CMK (cell line): ENCODE data around the gene ACOT8.
"Not testable (repeated sequence)": the region's sequence is repeated elsewhere in the genome, so short reads cannot be mapped to it uniquely, and the experiment has no call there.

ENCODE experiments used
- DNase-seq: peaks from one replicate; pipeline ENCODE4 v3.0.0-alpha.2; 2010; ENCODE audit warnings: low read depth

The ACOT8 gene

GRCh38 chr20:45857114-45857881 lies at the start of gene ACOT8, which contains the start of gene ZSWIM3:
TSS of gene ACOT8 (minus strand) at chr20:45857392. CDS start at chr20:45857315, 77 bp downstream.
TSS of gene ZSWIM3 (plus strand) at chr20:45857614. CDS start at chr20:45857826, 212 bp downstream.
- DNase-seq, result peak; percentile 97

GRCh38 chr20:45905505-45906079 lies 48.4 kb upstream of the ACOT8 start:
- DNase-seq, result no peak

GRCh38 chr20:45904583-45905504 lies 47.7 kb upstream of the ACOT8 start:
- DNase-seq, result no peak

GRCh38 chr20:45902199-45902701 lies 45.1 kb upstream of the ACOT8 start:
- DNase-seq, result no peak

GRCh38 chr20:45901332-45901731 lies 44.1 kb upstream of the ACOT8 start:
- DNase-seq, result not testable (repeated sequence)

- DNase-seq, result no peak
Measured at GRCh38 chr20:45899046-45899835, 42.0 kb upstream of the ACOT8 start.

GRCh38 chr20:45898285-45898684 lies 41.1 kb upstream of the ACOT8 start:
- no peak for DNase-seq

GRCh38 chr20:45897692-45898091 lies 40.5 kb upstream of the ACOT8 start:
- no peak for DNase-seq

GRCh38 chr20:45897289-45897688 lies 40.1 kb upstream of the ACOT8 start:
- DNase-seq, result no peak

GRCh38 chr20:45896641-45897161 lies 39.5 kb upstream of the ACOT8 start:
- DNase-seq, result no peak

GRCh38 chr20:45894797-45895196 lies 37.6 kb upstream of the ACOT8 start:
- no peak for DNase-seq

- DNase-seq, result no peak
Measured at GRCh38 chr20:45893831-45894230, 36.6 kb upstream of the ACOT8 start.

- no peak for DNase-seq
Measured at GRCh38 chr20:45892828-45893500, 35.8 kb upstream of the ACOT8 start.

- no peak for DNase-seq
Measured at GRCh38 chr20:45892049-45892825, 35.0 kb upstream of the ACOT8 start.

GRCh38 chr20:45890985-45891983 lies 34.1 kb upstream of the ACOT8 start, which contains the start of the genes CTSA and NEURL2:
TSS of gene CTSA (plus strand) at chr20:45891335. CDS start at chr20:45891569, 234 bp downstream.
TSS of gene NEURL2 (minus strand) at chr20:45891208. CDS start at chr20:45890991, 217 bp downstream.
- DNase-seq, result peak; percentile 91

GRCh38 chr20:45890077-45890984 lies 33.1 kb upstream of the ACOT8 start:
- no peak for DNase-seq

- no peak for DNase-seq
Measured at GRCh38 chr20:45888681-45889080, 31.5 kb upstream of the ACOT8 start.
